ENCODE results near the gene COMMD2. TPM values are rescaled to one million over a fixed set of nuclear protein-coding genes. Genes with fewer than 3 reads are reported as not detected.

COMMD2 gene
- total RNA-seq, 2 experiments from 2014 or later: 27.2 to 48.9 TPM

- Histone ChIP-seq H3K4me3 (ENCODE audit: low read depth, low read length, poor library complexity, severe bottlenecking) (no peak overlapping the region), H3K4me2 (ENCODE audit: low read length) (no peak overlapping the region), H3K79me2 (ENCODE audit: insufficient read depth, low read depth, low read length) (no peaks in the 10 kb centered on the region), H3K27ac (ENCODE audit: low read depth, low read length, poor library complexity, severe bottlenecking) (no peak overlapping the region), H4K20me1 (ENCODE audit: insufficient read depth, low read length) (no peaks in the 10 kb centered on the region), H3K9me2 (ENCODE audit: insufficient read depth, low read length) (no peaks in the 10 kb centered on the region), H3K4me1 (ENCODE audit: insufficient read depth, low read length, poor library complexity, severe bottlenecking) (no peaks in the 10 kb centered on the region), H2AFZ (ENCODE audit: low read length) (no peak overlapping the region), H3K9me3 (ENCODE audit: low read length) (0 out of 2 replicates have a peak, but pooled peaks cover 9% of the 10 kb centered on the region), H3K36me3 (ENCODE audit: insufficient read depth, low read length) (no peaks in the 10 kb centered on the region)
- intact Hi-C loops (cut with micrococcal nuclease; ENCODE audit: unreplicated experiment): no loop called here
- BruUV-seq (replicated peaks): no TSS peak
- CTCF ChIA-PET (ENCODE audit: unreplicated experiment): no interaction called here
- POLR2A ChIA-PET: no interaction called here
- no peak for DNase-seq (ENCODE audit: low spot score)
- no peak for TF ChIP-seq EZH2phosphoT487 (IDR thresholded peaks at IDR 0.05; ENCODE audit: borderline replicate concordance, low read depth, low read length)
- TF ChIP-seq CTCF (conservative IDR thresholded peaks at IDR 0.05; ENCODE audit: low read length): no peak
Observed at GRCh38 chr3:149701977-149702350, 50.3 kb downstream of the COMMD2 start.

GRCh38 chr3:149701206-149701976 lies 50.9 kb downstream of the COMMD2 start:
- no peaks in the 10 kb centered on the region for H3K9me2 ChIP-seq (ENCODE audit: insufficient read depth, low read length)
- DNase-seq (ENCODE audit: low spot score): no peak
- H2AFZ ChIP-seq (ENCODE audit: low read length): no peak overlapping the region
- ChIA-PET CTCF (ENCODE audit: unreplicated experiment) (no interaction called here), POLR2A (no interaction called here)
- no peaks in the 10 kb centered on the region for H3K36me3 ChIP-seq (ENCODE audit: insufficient read depth, low read length)
- no peaks in the 10 kb centered on the region for H3K4me1 ChIP-seq (ENCODE audit: insufficient read depth, low read length, poor library complexity, severe bottlenecking)
- BruUV-seq (replicated peaks): no TSS peak
- no peaks in the 10 kb centered on the region for H4K20me1 ChIP-seq (ENCODE audit: insufficient read depth, low read length)
- no peak overlapping the region for H3K4me3 ChIP-seq (ENCODE audit: low read depth, low read length, poor library complexity, severe bottlenecking)
- H3K27ac ChIP-seq (ENCODE audit: low read depth, low read length, poor library complexity, severe bottlenecking): no peak overlapping the region
- intact Hi-C loops (cut with micrococcal nuclease; ENCODE audit: unreplicated experiment): no loop called here
- H3K4me2 ChIP-seq (ENCODE audit: low read length): no peak overlapping the region
- H3K79me2 ChIP-seq (ENCODE audit: insufficient read depth, low read depth, low read length): no peaks in the 10 kb centered on the region
- H3K9me3 ChIP-seq (ENCODE audit: low read length): 0 out of 2 replicates have a peak, but pooled peaks cover 9% of the 10 kb centered on the region
- TF ChIP-seq EZH2phosphoT487 (IDR thresholded peaks at IDR 0.05; ENCODE audit: borderline replicate concordance, low read depth, low read length) (no peak), CTCF (conservative IDR thresholded peaks at IDR 0.05; ENCODE audit: low read length) (no peak)

Small RNA genes within 50 kb of the gene (small RNA-seq; reads per million reads assigned to genes)
- not detected for gene RNU6-507P

Other genes starting within 250 kb of the COMMD2 start
- gene WWTR1, start 94.5 kb downstream of the COMMD2 start, total RNA-seq (2014; rRNA removed; shearing (Covaris generic)): not detected in 2 replicates
- gene WWTR1, start 94.5 kb downstream of the COMMD2 start, total RNA-seq (2022): 0.15 TPM in 1 of 2 replicates, not detected in the other
- not detected in 2 replicates for gene ANKUB1, start 40.1 kb upstream of the COMMD2 start, total RNA-seq (2014; rRNA removed; shearing (Covaris generic))
- gene ANKUB1, start 40.1 kb upstream of the COMMD2 start, total RNA-seq (2022): not detected in 2 replicates
- 16.1 and 26.2 TPM in 2 replicates for gene RNF13, start 60.7 kb upstream of the COMMD2 start, total RNA-seq (2014; rRNA removed; shearing (Covaris generic))
- 37.3 and 48.5 TPM in 2 replicates for gene RNF13, start 60.7 kb upstream of the COMMD2 start, total RNA-seq (2022)
- 2.6 TPM in 2 replicates for gene PFN2, start 218.4 kb upstream of the COMMD2 start, total RNA-seq (2014; rRNA removed; shearing (Covaris generic))
- 24.7 and 32.3 TPM in 2 replicates for gene PFN2, start 218.4 kb upstream of the COMMD2 start, total RNA-seq (2022)

All from OCI-LY7 (cell line).